Measurements from ENCODE around the gene SLC9A8.
"Not testable (repeated sequence)": the region's sequence is repeated elsewhere in the genome, so short reads cannot be mapped to it uniquely, and the experiment has no call there.

SLC9A8 gene

GRCh38 chr20:49851991-49852390 lies 39.4 kb downstream of the SLC9A8 start:
- no peak for DNase-seq (ENCODE audit: low spot score)

- no peak for DNase-seq (ENCODE audit: low spot score)
Observed at GRCh38 chr20:49852522-49853080, 40.0 kb downstream of the SLC9A8 start.

GRCh38 chr20:49853640-49854039 lies 41.0 kb downstream of the SLC9A8 start:
- peak; percentile 42 for DNase-seq (ENCODE audit: low spot score)

GRCh38 chr20:49854190-49854875 lies 41.7 kb downstream of the SLC9A8 start:
- no peak for DNase-seq (ENCODE audit: low spot score)

GRCh38 chr20:49856904-49857303 lies 44.3 kb downstream of the SLC9A8 start:
- DNase-seq (ENCODE audit: low spot score) = no peak

GRCh38 chr20:49858076-49858585 lies 45.5 kb downstream of the SLC9A8 start:
- no peak for DNase-seq (ENCODE audit: low spot score)

- no peak for DNase-seq (ENCODE audit: low spot score)
Observed at GRCh38 chr20:49859011-49859410, 46.4 kb downstream of the SLC9A8 start.

GRCh38 chr20:49859807-49860206 lies 47.2 kb downstream of the SLC9A8 start:
- DNase-seq (ENCODE audit: low spot score) = peak; percentile 45

GRCh38 chr20:49861232-49861631 lies 48.6 kb downstream of the SLC9A8 start:
- DNase-seq (ENCODE audit: low spot score) = not testable (repeated sequence)

- DNase-seq (ENCODE audit: low spot score) = no peak
Observed at GRCh38 chr20:49862607-49863200, 50.1 kb downstream of the SLC9A8 start.

GRCh38 chr20:49863666-49864065 lies 51.0 kb downstream of the SLC9A8 start:
- DNase-seq (ENCODE audit: low spot score) = no peak

GRCh38 chr20:49865559-49865958 lies 52.9 kb downstream of the SLC9A8 start:
- no peak for DNase-seq (ENCODE audit: low spot score)

GRCh38 chr20:49866051-49866450 lies 53.4 kb downstream of the SLC9A8 start:
- no peak for DNase-seq (ENCODE audit: low spot score)

- DNase-seq (ENCODE audit: low spot score) = peak; percentile 17
Observed at GRCh38 chr20:49867453-49868215, 55.0 kb downstream of the SLC9A8 start.

GRCh38 chr20:49868538-49868937 lies 55.9 kb downstream of the SLC9A8 start:
- no peak for DNase-seq (ENCODE audit: low spot score)

GRCh38 chr20:49868964-49869363 lies 56.3 kb downstream of the SLC9A8 start:
- DNase-seq (ENCODE audit: low spot score) = no peak

- no peak for DNase-seq (ENCODE audit: low spot score)
Observed at GRCh38 chr20:49870261-49870660, 57.6 kb downstream of the SLC9A8 start.

GRCh38 chr20:49871391-49871948 lies 58.8 kb downstream of the SLC9A8 start:
- DNase-seq (ENCODE audit: low spot score) = no peak

GRCh38 chr20:49872056-49872455 lies 59.4 kb downstream of the SLC9A8 start:
- no peak for DNase-seq (ENCODE audit: low spot score)

- no peak for DNase-seq (ENCODE audit: low spot score)
Observed at GRCh38 chr20:49874696-49875095, 62.1 kb downstream of the SLC9A8 start.

GRCh38 chr20:49877386-49877921 lies 64.8 kb downstream of the SLC9A8 start:
- DNase-seq (ENCODE audit: low spot score) = no peak

GRCh38 chr20:49878977-49879376 lies 66.3 kb downstream of the SLC9A8 start:
- DNase-seq (ENCODE audit: low spot score) = no peak
